Activated naive CD8-positive, alpha-beta T cell treated with anti-CD3 and anti-CD28 coated beads, Interleukin-2, amount 10 ng/mL, durations not matched to agents 7 days and 5 days (primary cell): ENCODE measurements around the gene TXNL4A. TPM values are rescaled to one million over a fixed set of nuclear protein-coding genes. Genes with fewer than 3 reads are reported as not detected.
"Not testable (repeated sequence)": the region's sequence is repeated elsewhere in the genome, so short reads cannot be mapped to it uniquely, and the experiment has no call there.

ENCODE experiments used
- ATAC-seq: fragments of 150-1000 bp; cut with Tn5 transposase; one replicate; pipeline ENCODE4 v1.10.0; 2021; ENCODE audit warnings: low read depth, moderate library complexity
- POLR2A ChIA-PET: fragments of 350-600 bp; sonication (Branson Sonifier 250); formaldehyde crosslinking; loops from one replicate; lab custom pipeline; 2021; ENCODE audit warnings: antibody characterized with exemption; lab: Charles Lee
- DNase-seq: peaks from one replicate; pipeline ENCODE4 v3.0.0; 2021
- H3K27ac Mint-ChIP-seq: one replicate; pipeline ENCODE4 v1.8.0; 2022; ENCODE audit warnings: mild to moderate bottlenecking, mixed read lengths
- H3K27me3 Mint-ChIP-seq: one replicate; pipeline ENCODE4 v1.8.0; 2022; ENCODE audit warnings: mild to moderate bottlenecking, moderate library complexity, mixed read lengths
- H3K36me3 Mint-ChIP-seq: one replicate; pipeline ENCODE4 v1.8.0; 2021; ENCODE audit warnings: mild to moderate bottlenecking, mixed read lengths
- H3K4me1 Mint-ChIP-seq: one replicate; pipeline ENCODE4 v1.8.0; 2021; ENCODE audit warnings: mixed read lengths
- H3K4me3 Mint-ChIP-seq: one replicate; pipeline ENCODE4 v1.8.0; 2022; ENCODE audit warnings: mild to moderate bottlenecking, moderate library complexity, mixed read lengths
- H3K9me3 Mint-ChIP-seq: one replicate; pipeline ENCODE4 v1.8.0; 2021; ENCODE audit warnings: mixed read lengths
- total RNA-seq, 2 experiments: library from RNA; stranded (reverse); gene quantifications; one replicate each; pipeline ENCODE4 v1.2.3, GENCODE V29; 2021

The TXNL4A gene
- total RNA-seq, 2 experiments from 2014 or later = 106 to 107 TPM

- POLR2A ChIA-PET = no interaction called here
- no peaks in the 10 kb centered on the region for H3K9me3 Mint-ChIP-seq
- H3K4me1 Mint-ChIP-seq = peaks cover 4% of the 10 kb centered on the region
- no peak overlapping the region for H3K4me3 Mint-ChIP-seq
- peaks cover 33% of the 10 kb centered on the region for H3K36me3 Mint-ChIP-seq
- DNase-seq (no peak), ATAC-seq (no peak)
- no peak overlapping the region for H3K27ac Mint-ChIP-seq
- H3K27me3 Mint-ChIP-seq = no peaks in the 10 kb centered on the region
Measured at GRCh38 chr18:79970419-79971133, 17.8 kb downstream of the TXNL4A start.

GRCh38 chr18:79965119-79965902 lies 23.1 kb downstream of the TXNL4A start:
- DNase-seq = no peak
- H3K4me1 Mint-ChIP-seq = peaks cover 20% of the 10 kb centered on the region
- peaks cover 6% of the 10 kb centered on the region for H3K36me3 Mint-ChIP-seq
- peaks cover 2% of the 10 kb centered on the region for H3K27me3 Mint-ChIP-seq
- peak; percentile 45 for ATAC-seq
- H3K27ac Mint-ChIP-seq = peak overlapping the region; percentile 80
- POLR2A ChIA-PET = interaction anchor here (0.6 to 1.4 kb wide), 4 partner anchors 13 to 573 kb away, joined by 3 to 5 read pairs (median 4); no protein-coding TSS in a partner anchor
- peak overlapping the region; percentile 75 for H3K4me3 Mint-ChIP-seq
- no peaks in the 10 kb centered on the region for H3K9me3 Mint-ChIP-seq

- POLR2A ChIA-PET = interaction anchor here (0.5 to 1.4 kb wide), 4 partner anchors 12 to 573 kb away, joined by 3 to 4 read pairs (median 4); no protein-coding TSS in a partner anchor
- ATAC-seq = peak; percentile 88
- Mint-ChIP-seq H3K27me3 (peaks cover 2% of the 10 kb centered on the region), H3K9me3 (no peaks in the 10 kb centered on the region), H3K4me1 (peaks cover 21% of the 10 kb centered on the region), H3K36me3 (peaks cover 3% of the 10 kb centered on the region), H3K4me3 (peak within 1 kb of the TSS; percentile 75), H3K27ac (peak within 1 kb of the TSS; percentile 80)
- peak; percentile 79 for DNase-seq
Measured at GRCh38 chr18:79964330-79965118, 23.8 kb downstream of the TXNL4A start, which contains the start of gene HSBP1L1. TSS of gene HSBP1L1 (plus strand) at chr18:79964643. CDS start at chr18:79964736, 93 bp downstream.

DNA sequence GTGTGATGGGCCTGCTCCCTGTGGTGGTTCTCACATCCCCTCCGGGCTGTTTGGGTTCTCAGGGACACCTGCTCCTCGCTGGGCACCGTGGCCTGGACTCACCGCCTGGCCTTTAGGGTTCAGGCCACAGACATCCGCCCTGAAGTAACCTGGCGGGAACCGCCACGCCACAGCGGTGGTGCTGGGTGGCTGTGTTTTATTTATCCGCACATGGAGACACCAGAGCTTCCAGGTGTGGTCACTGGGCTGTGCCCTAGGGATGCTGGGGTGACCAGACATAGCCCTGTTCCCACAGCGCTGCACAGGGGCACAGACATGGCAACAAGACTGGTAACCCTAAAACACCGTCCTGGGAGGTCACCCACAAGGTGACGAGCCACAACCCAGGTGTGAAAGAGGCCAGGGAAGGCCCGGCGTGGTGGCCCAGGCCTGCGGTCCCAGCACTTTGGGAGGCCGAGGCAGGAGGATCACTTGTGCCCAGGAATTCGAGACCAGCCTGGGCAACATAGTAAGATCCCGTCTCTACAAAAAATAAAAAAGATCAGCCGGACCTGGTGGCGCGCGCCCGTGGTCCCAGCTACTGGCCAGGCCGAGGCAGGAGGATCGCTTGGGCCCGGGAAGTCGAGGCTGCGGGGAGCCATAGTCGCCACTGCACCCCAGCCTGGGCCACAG lies 24.6 kb downstream of the TXNL4A start:
- Mint-ChIP-seq H3K36me3 (peaks cover 1% of the 10 kb centered on the region), H3K9me3 (no peaks in the 10 kb centered on the region), H3K4me3 (peak overlapping the region; percentile 40), H3K4me1 (peaks cover 20% of the 10 kb centered on the region), H3K27me3 (peaks cover 2% of the 10 kb centered on the region), H3K27ac (peak overlapping the region; percentile 16)
- ATAC-seq (no peak), DNase-seq (no peak)
- POLR2A ChIA-PET = interaction anchor here (0.5 to 1.4 kb wide), 4 partner anchors 11 to 70 kb away, joined by 3 to 4 read pairs (median 3); no protein-coding TSS in a partner anchor

- H3K27me3 Mint-ChIP-seq = peaks cover 2% of the 10 kb centered on the region
- H3K9me3 Mint-ChIP-seq = no peaks in the 10 kb centered on the region
- no peak for ATAC-seq
- peaks cover 1% of the 10 kb centered on the region for H3K36me3 Mint-ChIP-seq
- H3K27ac Mint-ChIP-seq = no peak overlapping the region
- POLR2A ChIA-PET = interaction anchor here (0.8 kb wide), 1 partner anchor 71 kb away, joined by 3 read pairs; no protein-coding TSS in a partner anchor
- no peak for DNase-seq
- H3K4me3 Mint-ChIP-seq = no peak overlapping the region
- peaks cover 20% of the 10 kb centered on the region for H3K4me1 Mint-ChIP-seq
Measured at GRCh38 chr18:79962835-79963657, 25.3 kb downstream of the TXNL4A start.

- peaks cover 20% of the 10 kb centered on the region for H3K4me1 Mint-ChIP-seq
- peaks cover 1% of the 10 kb centered on the region for H3K36me3 Mint-ChIP-seq
- POLR2A ChIA-PET = interaction anchor here (1.3 kb wide), 1 partner anchor 11 kb away, joined by 5 read pairs; the partner anchor contains the start of gene SLC66A2
- H3K27me3 Mint-ChIP-seq = peaks cover 2% of the 10 kb centered on the region
- ATAC-seq (no peak), DNase-seq (no peak)
- H3K4me3 Mint-ChIP-seq = no peak overlapping the region
- H3K9me3 Mint-ChIP-seq = no peaks in the 10 kb centered on the region
- H3K27ac Mint-ChIP-seq = no peak overlapping the region
Measured at GRCh38 chr18:79962311-79962710, 26.1 kb downstream of the TXNL4A start.

DNA sequence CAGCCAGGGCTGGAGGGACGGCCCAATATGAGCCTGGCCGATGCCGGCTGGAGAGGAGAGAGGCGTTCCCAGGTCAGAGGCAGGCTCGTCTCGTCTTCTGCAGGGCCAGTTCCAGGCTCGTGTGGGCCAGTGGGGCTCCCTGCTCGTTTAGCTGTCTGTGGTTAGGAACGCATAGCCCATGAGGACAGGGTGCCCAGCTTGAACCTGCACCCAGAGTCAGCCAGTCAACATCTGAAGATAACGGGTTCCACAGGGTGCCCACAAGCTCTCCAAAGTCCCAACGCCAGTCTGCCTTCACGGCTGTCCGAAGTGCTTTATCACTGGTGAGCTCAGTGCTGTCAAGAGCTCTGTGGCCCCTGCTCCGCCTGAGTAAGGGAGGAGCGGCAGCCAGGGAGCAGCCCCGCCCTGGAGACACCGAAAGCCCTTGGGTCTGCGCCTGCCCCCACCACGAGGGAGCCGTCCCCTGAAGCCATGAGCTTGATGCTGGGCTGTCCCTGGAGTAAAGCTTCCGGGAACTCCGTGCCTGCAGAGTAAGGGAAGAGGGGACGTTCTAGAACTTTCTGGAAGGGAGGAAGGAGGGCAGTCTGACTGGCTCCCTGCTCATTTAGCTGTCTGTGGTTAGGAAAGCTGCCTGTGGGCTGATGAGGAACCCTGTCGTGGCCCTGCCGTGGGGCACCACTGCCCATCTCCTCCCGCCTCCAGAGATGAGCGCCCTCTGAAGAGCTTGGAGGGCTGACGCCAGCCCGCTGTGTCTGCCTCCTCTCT lies 26.7 kb downstream of the TXNL4A start:
- no peak for ATAC-seq
- Mint-ChIP-seq H3K36me3 (no peaks in the 10 kb centered on the region), H3K4me1 (peaks cover 20% of the 10 kb centered on the region), H3K27me3 (peaks cover 2% of the 10 kb centered on the region), H3K4me3 (no peak overlapping the region), H3K9me3 (no peaks in the 10 kb centered on the region), H3K27ac (peak overlapping the region; percentile 45)
- DNase-seq = no peak
- POLR2A ChIA-PET = interaction anchor here (1.3 kb wide), 1 partner anchor 11 kb away, joined by 5 read pairs; the partner anchor contains the start of gene SLC66A2

DNA sequence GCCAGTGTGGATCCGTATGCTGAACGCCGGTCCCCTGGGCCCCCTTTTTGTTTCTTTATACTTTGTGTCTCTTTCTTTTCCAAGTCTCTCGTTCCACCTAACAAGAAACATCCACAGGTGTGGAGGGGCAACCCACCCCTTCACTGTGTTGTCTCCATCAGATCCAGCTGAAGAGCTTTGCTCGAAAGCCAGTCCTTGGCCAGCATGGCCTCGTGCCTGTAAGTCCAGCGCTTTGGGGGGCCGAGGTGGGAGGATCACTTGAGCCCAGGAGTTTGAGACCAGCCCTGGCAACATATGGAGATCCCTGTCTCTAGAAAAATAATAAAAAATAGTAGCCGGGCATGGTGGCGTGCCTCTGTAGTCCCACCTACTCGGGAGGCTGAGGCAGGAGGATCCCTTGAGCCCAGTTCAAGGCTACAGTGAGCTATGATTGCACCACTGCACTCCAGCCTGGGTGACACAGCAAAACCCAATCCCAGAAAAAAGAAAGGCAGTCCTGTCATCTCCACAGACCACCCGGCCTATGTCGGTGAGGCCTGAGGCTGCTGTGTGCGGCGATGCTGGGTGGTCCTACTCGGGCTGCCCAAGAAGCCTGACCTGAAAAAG lies 27.3 kb downstream of the TXNL4A start:
- no peak for ATAC-seq
- POLR2A ChIA-PET = interaction anchor here (1.3 kb wide), 1 partner anchor 10 kb away, joined by 5 read pairs; the partner anchor contains the start of gene SLC66A2
- peaks cover 20% of the 10 kb centered on the region for H3K4me1 Mint-ChIP-seq

DNA sequence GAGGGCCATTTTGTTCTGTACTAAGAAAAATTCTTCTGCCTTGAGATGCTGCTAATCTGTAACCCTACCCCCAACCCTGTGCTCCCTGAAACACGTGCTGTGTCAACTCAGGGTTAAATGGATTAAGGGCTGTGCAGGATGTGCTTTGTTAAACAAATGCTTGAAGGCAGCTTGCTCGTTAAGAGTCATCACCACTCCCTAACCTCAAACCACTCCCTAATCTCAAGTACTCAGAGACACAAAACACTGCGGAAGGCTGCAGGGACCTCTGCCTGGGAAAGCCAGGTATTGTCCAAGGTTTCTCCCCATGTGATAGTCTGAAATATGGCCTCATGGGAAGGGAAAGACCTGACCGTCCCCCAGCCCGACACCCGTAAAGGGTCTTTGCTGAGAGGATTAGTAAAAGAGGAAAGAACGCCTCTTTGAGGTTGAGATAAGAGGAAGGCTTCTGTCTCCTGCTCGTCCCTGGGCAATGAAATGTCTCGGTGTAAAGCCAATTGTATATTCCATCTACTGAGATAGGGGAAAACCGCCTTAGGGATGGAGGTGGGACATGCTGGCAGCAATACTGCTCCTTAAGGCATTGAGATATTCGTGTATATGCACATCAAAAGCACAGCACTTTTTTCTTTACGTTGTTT lies 28.1 kb downstream of the TXNL4A start:
- H3K27ac Mint-ChIP-seq, H3K27me3 Mint-ChIP-seq, H3K9me3 Mint-ChIP-seq, POLR2A ChIA-PET, H3K36me3 Mint-ChIP-seq, DNase-seq, ATAC-seq: not testable (repeated sequence)
- Mint-ChIP-seq H3K4me3 (peak overlapping the region; percentile 66), H3K4me1 (peaks cover 16% of the 10 kb centered on the region)

More for the DNA sequence above, 27.3 kb downstream of the TXNL4A start:
- peak overlapping the region; percentile 45 for H3K27ac Mint-ChIP-seq
- H3K9me3 Mint-ChIP-seq = no peaks in the 10 kb centered on the region
- H3K4me3 Mint-ChIP-seq = no peak overlapping the region
- DNase-seq = no peak
- H3K36me3 Mint-ChIP-seq = no peaks in the 10 kb centered on the region
- H3K27me3 Mint-ChIP-seq = peaks cover 4% of the 10 kb centered on the region

GRCh38 chr18:79958981-79959380 lies 29.4 kb downstream of the TXNL4A start:
- H3K27me3 Mint-ChIP-seq = peaks cover 4% of the 10 kb centered on the region
- no peak overlapping the region for H3K27ac Mint-ChIP-seq
- H3K9me3 Mint-ChIP-seq = no peaks in the 10 kb centered on the region
- H3K4me1 Mint-ChIP-seq = peaks cover 18% of the 10 kb centered on the region
- ATAC-seq = no peak
- no peak for DNase-seq
- no peak overlapping the region for H3K4me3 Mint-ChIP-seq
- POLR2A ChIA-PET = no interaction called here
- H3K36me3 Mint-ChIP-seq = no peaks in the 10 kb centered on the region
